Transverse colon (tissue), 4 donors: Measurements from ENCODE around the gene KRI1. TPM values are rescaled to one million over a fixed set of nuclear protein-coding genes. Genes with fewer than 3 reads are reported as not detected.
A peak's percentile ranks its signal among the peaks of the same experiment; 100 is the strongest.
"Not testable (repeated sequence)": the region's sequence is repeated elsewhere in the genome, so short reads cannot be mapped to it uniquely, and the experiment has no call there.

Source experiments
- DNase-seq: peaks from one replicate; pipeline ENCODE4 v3.0.0-alpha.2; 2019
- H3K27ac ChIP-seq, 4 donors: fragments of 200-600 bp; sonication (generic); 2 replicates each; pipeline ENCODE4 v1.5.1; 2016 to 2018; ENCODE audit warnings: inconsistent platforms in 4 of 4
- H3K27me3 ChIP-seq: fragments of 200-600 bp; sonication (generic); 2 replicates; pipeline ENCODE4 v1.5.1; 2017; ENCODE audit warnings: inconsistent platforms
- H3K36me3 ChIP-seq, 4 donors: fragments of 200-600 bp; sonication (generic); 2 replicates each; pipeline ENCODE4 v1.5.1; 2017 to 2019; ENCODE audit warnings: inconsistent platforms in 4 of 4
- H3K4me1 ChIP-seq, 4 donors: fragments of 200-600 bp; sonication (generic); 2 replicates each; pipeline ENCODE4 v1.5.1; 2017 to 2020; ENCODE audit warnings: inconsistent platforms in 4 of 4
- H3K4me3 ChIP-seq, 4 donors: fragments of 200-600 bp; sonication (generic); 1 replicate in 1 of 4; 2 replicates in 3 of 4; pipeline versions ENCODE4 v1.5.1 to v1.6.1; 2017 to 2019; ENCODE audit warnings: inconsistent platforms in 4 of 4
- H3K9me3 ChIP-seq, 2 donors: fragments of 200-600 bp; sonication (generic); 2 replicates each; pipeline ENCODE4 v1.5.1; 2017 to 2019; ENCODE audit warnings: inconsistent platforms in 2 of 2
- CTCF ChIP-seq, 5 experiments: fragments of 200-600 bp in 3 of 5; fragments of 450-650 bp in 2 of 5; sonication (generic) in 3 of 5; IDR thresholded peaks; 1 replicate in 2 of 5; 2 replicates in 3 of 5; pipeline ENCODE4 v1.5.1; 2016 to 2017; ENCODE audit warnings: antibody characterized with exemption in 5 of 5, inconsistent platforms in 3 of 5, mild to moderate bottlenecking in 2 of 5, moderate library complexity in 1 of 5
- EP300 ChIP-seq: sonication (generic); formaldehyde crosslinking; IDR thresholded peaks from one replicate; pipeline ENCODE4 v1.6.1; 2017; ENCODE audit warnings: antibody characterized with exemption, low read depth
- POLR2A ChIP-seq: fragments of 450-650 bp; IDR thresholded peaks from one replicate; pipeline ENCODE4 v1.6.1; 2016; ENCODE audit warnings: antibody characterized with exemption, mild to moderate bottlenecking, moderate library complexity
- POLR2AphosphoS5 ChIP-seq, 3 donors: sonication (generic); formaldehyde crosslinking; IDR thresholded peaks; one replicate each; pipeline ENCODE4 v1.6.1; 2016; ENCODE audit warnings: antibody characterized with exemption in 3 of 3
- WGBS, 2 donors: methylation state at CpG; one replicate each; pipeline ENCODE4 v1.1.5; 2018; ENCODE audit warnings: low coverage in 1 of 2; 5-methylcytosine and 5-hydroxymethylcytosine counted together
- in situ Hi-C, 4 donors: fragments of 200-750 bp; cut with MboI; loops; one replicate each; pipeline versions ENCODE4 v1.15.0 to v1.15.1; 2017; ENCODE audit warnings: low sequenced_read_pairs in 3 of 4, low pct_ligation_motif_present in 1 of 4, low pct_unique_long_range_greater_than_20kb in 1 of 4
- intact Hi-C: fragments of 100-400 bp; cut with DNase I; formaldehyde crosslinking; loops from one replicate; pipeline ENCODE4 v1.15.1; 2023; ENCODE audit warnings: low total_unique reads
- total RNA-seq, 4 donors: library from RNA; depleted of rRNA; stranded (reverse); fragments of >200 nt; gene quantifications; one replicate each; pipeline ENCODE4 v1.1.0, GENCODE V29; 2016

The KRI1 gene
- total RNA-seq, 4 donors from 2014 or later, result 12.7 to 53.1 (median 27.9) TPM

- DNase-seq, result peak; percentile 66
- intact Hi-C loops, in situ Hi-C loops: not testable (repeated sequence)
These were observed 14.8 kb downstream of the KRI1 start for GRCh38 chr19:10551006-10551405.

GRCh38 chr19:10550336-10550735, 15.5 kb downstream of the KRI1 start:
- Histone ChIP-seq H3K9me3 (no peaks in the 10 kb centered on the region), H3K4me3 (no peak overlapping the region), H3K36me3 (peaks cover 0 to 50% (median 17%) of the 10 kb centered on the region in 4 donors), H3K27me3 (no peaks in the 10 kb centered on the region), H3K4me1 (peaks cover 3 to 51% (median 17%) of the 10 kb centered on the region in 4 donors), H3K27ac (peak overlapping the region; percentile 35 to 68 (median 56))
- in situ Hi-C loops (no loop called here), intact Hi-C loops (no loop called here)
- no peak for TF ChIP-seq CTCF (IDR thresholded peaks at IDR 0.05)
- no peak for TF ChIP-seq EP300
- no peak for TF ChIP-seq POLR2AphosphoS5 (IDR thresholded peaks at IDR 0.05)
- TF ChIP-seq POLR2A, result no peak
- no peak for DNase-seq
- 72 to 92% methylated on average over 4 to 6 of the region's 6 CpGs for WGBS, 2 donors

More at GRCh38 chr19:10551006-10551405, 14.8 kb downstream of the KRI1 start:
- peaks cover 3 to 44% (median 13%) of the 10 kb centered on the region in 4 donors for H3K4me1 ChIP-seq
- not testable (repeated sequence) for H3K27me3 ChIP-seq, H3K4me3 ChIP-seq, H3K9me3 ChIP-seq
- H3K36me3 ChIP-seq, result peaks cover 0 to 50% (median 17%) of the 10 kb centered on the region in 4 donors
- peak in 1 of 3 donors; percentile 42 for TF ChIP-seq POLR2AphosphoS5 (IDR thresholded peaks at IDR 0.05)
- peak overlapping the region; percentile 35 to 68 (median 56) for H3K27ac ChIP-seq
- WGBS, 2 donors, result 60 to 69% methylated on average over 4 to 9 of the region's 9 CpGs

GRCh38 chr19:10549733-10550132, 16.1 kb downstream of the KRI1 start:
- H3K4me3 ChIP-seq, result no peak overlapping the region
- peaks cover 0 to 50% (median 15%) of the 10 kb centered on the region in 4 donors for H3K36me3 ChIP-seq
- in situ Hi-C loops (no loop called here), intact Hi-C loops (no loop called here)
- WGBS, 2 donors, result 83 to 87% methylated on average over 1 to 7 of the region's 7 CpGs
- no peak for TF ChIP-seq POLR2A
- TF ChIP-seq CTCF (IDR thresholded peaks at IDR 0.05), result no peak
- no peak for TF ChIP-seq POLR2AphosphoS5 (IDR thresholded peaks at IDR 0.05)
- TF ChIP-seq EP300, result no peak
- no peaks in the 10 kb centered on the region for H3K9me3 ChIP-seq
- no peak for DNase-seq
- no peaks in the 10 kb centered on the region for H3K27me3 ChIP-seq
- H3K4me1 ChIP-seq, result peaks cover 6 to 57% (median 23%) of the 10 kb centered on the region in 4 donors
- peak overlapping the region in 2 of 4 donors; percentile 35 to 58 for H3K27ac ChIP-seq

- TF ChIP-seq POLR2A, result no peak
- TF ChIP-seq EP300, result no peak
- TF ChIP-seq CTCF (IDR thresholded peaks at IDR 0.05), result no peak
- TF ChIP-seq POLR2AphosphoS5 (IDR thresholded peaks at IDR 0.05), result no peak
- peaks cover 0 to 47% (median 12%) of the 10 kb centered on the region in 4 donors for H3K36me3 ChIP-seq
- WGBS, 2 donors, result 94% methylated on average over 16 of the region's 18 CpGs; no CpG with 5 or more reads in 1 of the 2 donors
These were observed 17.0 kb downstream of the KRI1 start for GRCh38 chr19:10548746-10549276.

More at GRCh38 chr19:10548746-10549276, 17.0 kb downstream of the KRI1 start:
- intact Hi-C loops (no loop called here), in situ Hi-C loops (no loop called here)
- DNase-seq, result no peak
- Histone ChIP-seq H3K9me3 (no peaks in the 10 kb centered on the region), H3K27me3 (no peaks in the 10 kb centered on the region), H3K4me1 (peaks cover 8 to 60% (median 26%) of the 10 kb centered on the region in 4 donors), H3K4me3 (no peak overlapping the region), H3K27ac (no peak overlapping the region)
